Stimulated activated CD4-positive, alpha-beta T cell treated with anti-CD3 and anti-CD28 coated beads, Interleukin-4, amount 100 ng/mL, for 48 hours (primary cell): ENCODE results near the gene CCBE1.
"Not testable (repeated sequence)": the region's sequence is repeated elsewhere in the genome, so short reads cannot be mapped to it uniquely, and the experiment has no call there.

ENCODE experiments used
- DNase-seq, 2 donors: peaks; one replicate each; pipeline ENCODE4 v3.0.0-alpha.2; 2020; ENCODE audit warnings: low read depth in 2 of 2

Gene CCBE1

DNA sequence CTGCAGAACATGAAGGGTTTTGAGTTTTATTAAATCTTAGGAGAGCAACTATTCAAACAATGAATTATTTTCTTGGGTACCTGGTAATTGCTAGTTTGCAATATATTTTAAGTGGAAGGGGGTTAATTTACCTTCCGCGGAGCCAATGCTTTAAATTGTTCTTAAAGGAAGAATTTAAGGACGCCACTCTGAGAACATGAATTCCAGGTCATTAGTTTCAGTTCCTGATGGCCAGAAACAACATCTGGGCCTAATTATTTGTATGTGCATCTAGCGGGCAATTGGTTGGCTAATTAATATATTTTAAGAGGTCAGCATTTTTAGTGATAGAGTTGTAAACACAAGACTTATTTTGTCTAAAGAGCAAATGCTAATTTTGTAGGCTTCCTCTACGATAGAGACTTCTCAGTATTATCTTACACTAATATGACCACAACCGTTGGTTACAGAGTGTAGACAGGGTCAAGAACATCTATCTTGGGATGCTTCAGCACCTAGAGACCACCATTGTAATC lies 40.8 kb downstream of the CCBE1 start:
- no peak for DNase-seq

DNA sequence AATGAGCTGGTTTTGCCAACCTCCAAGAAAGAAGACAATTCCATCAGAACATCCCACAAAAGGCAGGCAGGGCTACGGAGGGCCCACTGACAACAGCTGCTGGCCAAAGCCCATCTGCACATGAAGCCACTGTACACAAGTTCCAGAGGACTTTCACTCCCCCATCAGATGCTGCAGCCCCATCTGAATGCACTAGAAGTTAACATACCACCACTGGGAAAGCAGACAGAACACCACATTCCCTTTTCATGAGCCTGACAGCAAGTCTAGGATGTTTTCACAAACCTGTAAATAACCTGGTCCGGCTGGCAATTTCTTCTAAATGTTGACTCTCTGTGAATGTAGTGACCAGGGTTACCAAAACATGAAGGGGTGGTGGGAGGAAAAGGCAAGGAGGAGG lies 41.5 kb downstream of the CCBE1 start:
- no peak for DNase-seq

DNA sequence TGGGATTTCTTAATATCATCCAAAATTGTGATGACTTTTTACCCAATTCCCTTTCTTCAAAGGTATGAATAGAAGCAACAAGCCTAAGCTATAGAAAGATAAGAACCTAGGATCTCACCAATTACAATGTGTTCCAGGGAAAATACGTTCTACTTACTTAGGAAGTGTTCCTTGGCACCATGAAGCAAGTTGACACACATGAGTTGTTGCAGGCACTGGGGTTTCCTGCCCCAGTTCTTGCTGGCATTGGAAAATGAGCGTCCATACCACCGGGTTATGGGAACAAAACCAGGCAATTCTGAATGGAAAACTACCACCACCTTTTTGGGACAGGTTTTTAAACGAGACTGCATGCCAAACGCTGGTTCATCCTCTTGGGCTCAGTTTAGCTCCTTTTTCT lies 46.2 kb downstream of the CCBE1 start:
- DNase-seq = no peak

DNA sequence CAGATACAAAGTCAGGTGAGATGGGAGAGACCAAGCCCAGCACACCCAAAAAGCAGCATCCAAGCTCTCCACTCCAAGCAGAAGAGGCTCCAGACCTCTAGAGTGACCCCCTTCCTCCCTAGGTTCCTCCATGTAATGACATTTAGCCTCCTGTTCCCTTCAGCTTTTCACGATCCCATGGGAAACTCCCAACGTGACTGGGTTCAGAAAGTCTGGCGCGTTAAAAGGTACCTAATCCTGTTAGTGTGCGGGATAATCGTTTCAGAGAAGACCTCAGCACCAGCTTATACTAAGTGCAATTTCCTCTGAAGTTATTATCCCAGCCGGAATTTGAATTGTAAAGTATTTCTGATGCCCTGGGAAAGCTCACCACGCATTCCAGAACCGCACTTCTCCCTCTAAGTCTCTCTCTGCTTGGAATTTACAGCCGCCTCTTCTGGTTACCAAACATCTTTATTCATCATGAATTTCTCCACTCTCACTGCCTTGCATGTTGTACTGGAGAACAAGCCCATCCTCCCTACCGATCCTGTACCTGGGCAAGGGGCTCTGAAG lies 46.9 kb downstream of the CCBE1 start:
- no peak for DNase-seq

DNA sequence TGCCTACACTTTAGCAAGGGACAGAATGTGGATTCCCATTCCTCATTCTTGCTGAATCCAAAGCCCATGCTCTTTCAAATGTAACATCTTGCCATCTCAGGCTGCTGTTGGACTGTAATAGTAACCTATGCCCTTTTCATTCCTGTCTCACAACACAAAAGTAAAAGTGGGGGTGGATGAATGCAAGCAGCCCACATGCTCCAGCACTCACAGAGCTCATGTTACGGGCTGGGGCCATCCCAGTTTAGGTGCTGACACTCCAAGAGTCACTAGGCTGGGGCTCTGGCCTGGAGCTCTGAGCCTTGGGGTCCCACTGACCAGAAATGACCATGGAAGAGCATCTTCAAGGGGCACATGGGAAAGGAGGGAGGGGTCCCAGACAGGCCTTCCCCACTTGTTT lies 47.6 kb downstream of the CCBE1 start:
- no peak for DNase-seq

DNA sequence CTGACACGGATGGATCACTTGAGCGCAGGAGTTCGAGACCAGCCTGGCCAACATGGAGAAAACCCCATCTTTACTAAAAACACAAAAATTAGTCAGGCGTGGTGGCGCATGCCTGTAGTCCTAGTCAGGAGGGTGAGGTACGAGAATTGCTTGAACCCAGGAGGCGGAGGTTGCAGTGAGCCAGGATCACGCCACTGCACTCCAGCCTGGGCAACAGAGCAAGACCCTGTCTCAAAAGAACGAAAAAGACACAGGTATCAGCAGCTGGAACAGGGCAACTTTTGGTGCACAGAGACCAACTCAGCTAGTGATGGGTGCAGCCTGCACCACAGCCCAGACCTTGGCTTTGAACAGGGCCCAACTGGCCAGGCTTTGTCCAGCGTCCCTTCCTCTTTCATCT lies 48.8 kb downstream of the CCBE1 start:
- DNase-seq = not testable (repeated sequence)

DNA sequence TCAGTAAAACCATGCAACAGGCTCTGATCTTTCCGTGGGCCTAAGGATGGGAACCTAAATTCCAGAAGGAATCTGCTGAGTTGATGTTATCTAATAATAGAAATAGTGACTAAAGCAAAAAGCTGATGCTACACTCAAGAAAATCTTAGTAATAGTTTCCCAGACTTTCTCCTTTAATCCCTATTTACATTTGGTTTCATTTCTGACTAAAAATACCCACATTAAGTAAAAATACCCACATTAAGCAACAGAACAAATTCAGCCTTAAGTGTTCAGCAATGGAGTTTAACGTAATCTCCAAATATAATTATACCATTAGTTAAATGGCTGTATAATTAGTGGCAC lies 50.3 kb downstream of the CCBE1 start:
- no peak for DNase-seq

DNA sequence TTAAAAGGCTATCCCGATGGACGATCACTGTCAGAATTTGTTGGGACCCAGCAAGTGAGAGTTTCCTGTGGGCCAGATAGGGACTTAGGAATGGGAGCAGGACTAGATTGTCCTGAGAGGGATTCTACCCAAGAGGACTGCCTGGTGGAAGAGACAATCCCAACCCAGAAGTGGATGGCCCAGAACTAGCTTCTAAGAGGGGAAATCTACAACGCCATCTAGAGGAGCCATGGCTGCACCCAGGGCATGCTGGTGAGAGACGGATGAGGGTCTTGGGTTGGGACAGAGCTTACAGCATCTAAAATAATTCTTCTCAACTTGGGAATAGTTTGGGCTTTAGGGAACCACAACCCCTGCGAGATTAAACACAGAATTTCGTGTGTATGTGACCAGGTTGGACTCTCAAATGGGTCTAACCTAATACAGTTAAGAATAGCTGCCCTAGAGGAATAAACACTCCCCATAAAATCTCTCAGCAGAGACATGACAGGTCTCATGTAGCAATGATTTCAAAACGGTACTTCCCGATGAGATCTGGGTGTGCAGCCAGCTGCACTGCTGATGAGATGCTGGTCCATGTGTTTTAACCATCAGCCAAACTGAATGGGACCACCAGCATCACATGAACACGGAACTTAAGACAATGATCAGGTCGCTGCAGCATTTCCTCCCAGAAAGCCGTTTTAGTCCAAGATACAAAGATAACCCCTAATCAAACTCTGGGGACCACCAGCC lies 50.8 kb downstream of the CCBE1 start:
- DNase-seq = no peak

DNA sequence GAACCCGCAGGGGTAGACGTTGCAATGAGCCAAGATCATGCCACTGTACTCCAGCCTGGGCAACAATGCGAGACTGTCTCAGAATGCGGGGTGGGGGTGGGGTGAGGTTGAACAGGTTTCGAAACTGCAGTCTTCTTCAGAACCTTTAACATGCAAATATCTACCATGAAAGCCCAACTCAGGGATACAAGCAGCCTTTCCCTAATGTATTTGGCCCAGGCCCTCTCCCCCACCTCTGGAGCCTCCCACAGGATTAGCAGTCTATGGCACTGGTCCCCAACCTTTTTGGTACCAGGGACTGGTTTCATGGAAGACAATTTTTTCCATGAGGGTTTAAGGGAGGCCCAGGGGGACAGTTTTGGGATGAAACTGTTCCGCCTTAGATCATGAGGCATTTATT lies 53.5 kb downstream of the CCBE1 start:
- DNase-seq = no peak

DNA sequence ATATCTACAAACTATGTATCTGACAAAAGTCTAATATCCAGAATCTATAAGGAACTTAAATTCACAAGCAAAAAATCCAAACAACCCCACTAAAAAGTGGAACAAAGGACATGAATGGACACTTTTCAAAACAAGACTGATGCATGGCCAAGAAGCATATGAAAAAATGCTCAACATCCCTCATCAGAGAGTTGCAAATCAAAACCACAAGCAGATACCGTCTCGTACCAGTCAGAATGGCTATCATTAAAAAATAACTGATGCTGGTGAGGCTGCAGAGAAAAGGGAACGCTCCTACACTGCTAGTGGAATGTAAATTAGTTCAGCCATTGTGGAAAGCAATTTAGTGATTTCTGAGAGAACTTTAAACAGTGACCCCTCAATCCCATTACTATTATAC lies 56.5 kb downstream of the CCBE1 start:
- DNase-seq = no peak

DNA sequence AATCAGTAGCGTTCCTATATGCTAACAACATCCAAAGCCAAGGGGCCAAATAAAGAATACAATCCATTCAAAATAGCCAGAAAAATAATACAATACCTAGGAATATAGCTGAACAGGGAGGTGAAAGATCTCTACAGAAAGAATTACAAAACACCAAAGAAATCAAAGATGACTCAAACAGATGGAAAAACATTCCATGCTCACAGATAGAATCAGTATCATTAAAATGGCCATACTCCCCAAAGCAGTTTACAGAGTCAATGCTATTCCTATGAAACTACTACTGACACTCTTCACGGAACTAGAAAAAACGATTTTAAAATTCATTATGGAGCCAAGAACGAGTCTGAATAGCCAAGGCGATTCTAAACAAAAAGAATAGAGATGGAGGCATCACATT lies 57.4 kb downstream of the CCBE1 start:
- no peak for DNase-seq

DNA sequence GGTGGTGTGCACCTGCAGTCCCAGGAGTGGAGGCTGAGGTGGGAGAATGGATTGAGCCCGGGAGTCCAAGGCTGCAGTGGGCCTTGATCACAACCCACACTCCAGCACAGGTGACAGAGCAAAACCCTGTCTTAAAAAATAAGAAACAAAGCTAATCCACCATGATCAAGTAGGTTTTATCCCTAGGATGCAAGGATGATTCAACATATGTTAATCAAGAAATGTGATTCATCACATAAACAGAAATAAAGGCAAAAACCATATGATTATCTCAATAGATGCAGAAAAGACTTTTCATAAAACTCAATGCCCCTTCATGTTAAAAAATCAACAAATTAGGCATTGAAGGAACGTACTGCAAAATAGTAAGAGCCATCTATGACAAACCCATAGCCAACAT lies 58.1 kb downstream of the CCBE1 start:
- no peak for DNase-seq

DNA sequence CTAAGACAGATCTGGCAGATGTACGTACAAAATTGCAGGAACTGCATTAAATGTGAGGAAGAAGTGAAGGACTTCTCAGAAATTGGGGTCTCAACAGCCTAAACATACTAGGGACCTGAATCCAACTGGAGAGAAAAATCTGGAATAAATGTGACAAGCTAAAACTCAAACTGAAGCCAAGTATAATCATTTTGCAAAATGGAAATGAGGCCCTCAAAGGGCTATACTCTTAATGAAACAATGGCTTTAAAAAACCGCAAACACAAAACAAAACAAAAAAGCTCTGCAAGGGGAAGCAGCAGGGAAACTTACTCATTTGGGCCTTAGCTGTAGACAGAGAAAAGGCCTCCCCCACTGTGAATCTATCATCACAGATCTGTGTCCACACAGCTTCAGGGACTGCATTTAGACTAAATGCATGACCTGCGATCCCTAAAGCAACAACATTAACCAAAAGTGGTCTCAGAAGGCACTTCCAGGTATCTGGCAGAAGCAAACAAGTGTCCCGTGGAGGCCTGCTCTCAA lies 63.2 kb downstream of the CCBE1 start:
- no peak for DNase-seq

DNA sequence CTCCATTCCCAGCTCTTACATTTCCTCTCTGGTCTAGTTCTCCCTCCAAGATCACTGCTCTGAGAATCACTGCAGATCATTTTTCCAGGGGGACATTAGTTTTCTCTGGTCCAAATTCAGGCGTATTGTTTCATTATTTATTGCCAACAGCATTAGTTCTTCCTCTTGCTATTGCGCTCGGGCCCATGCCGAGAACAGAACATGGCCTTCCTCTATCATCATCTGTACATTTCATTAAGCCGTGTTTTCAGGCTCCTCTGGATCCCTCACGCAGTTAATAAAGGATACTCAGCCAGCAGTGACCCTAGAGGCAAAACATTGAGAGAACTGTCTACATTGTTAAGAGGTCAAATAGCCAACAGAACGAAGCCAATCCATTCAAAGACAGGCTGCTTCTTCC lies 63.9 kb downstream of the CCBE1 start:
- DNase-seq = no peak

DNA sequence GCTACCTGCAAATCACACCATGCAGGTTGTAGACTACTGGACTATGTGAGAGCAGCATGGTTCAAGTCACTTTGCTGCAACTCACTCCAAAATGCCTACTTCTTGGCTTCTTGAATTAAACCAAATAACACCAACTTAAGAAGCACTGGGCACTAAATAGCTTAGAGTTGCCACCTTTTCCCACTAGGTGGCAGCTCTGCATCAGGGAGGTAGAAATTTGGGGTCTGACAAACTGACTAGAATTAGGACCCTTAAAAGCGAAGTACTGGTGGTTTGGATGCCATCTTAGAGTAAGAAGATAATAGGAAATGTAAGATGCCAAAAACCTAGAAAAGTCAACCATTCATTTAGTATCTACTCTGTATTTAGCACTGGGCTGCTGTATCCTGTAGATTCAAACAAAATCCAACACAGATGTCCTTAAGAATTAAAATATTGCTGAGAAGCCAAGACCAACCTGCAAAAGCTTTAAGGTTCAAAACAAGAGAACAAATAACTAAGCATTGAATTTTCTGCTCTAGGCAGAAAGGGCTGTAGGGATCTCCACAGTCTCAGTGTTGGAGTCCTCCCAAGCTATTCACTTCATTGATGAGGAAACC lies 65.5 kb downstream of the CCBE1 start:
- DNase-seq = no peak

DNA sequence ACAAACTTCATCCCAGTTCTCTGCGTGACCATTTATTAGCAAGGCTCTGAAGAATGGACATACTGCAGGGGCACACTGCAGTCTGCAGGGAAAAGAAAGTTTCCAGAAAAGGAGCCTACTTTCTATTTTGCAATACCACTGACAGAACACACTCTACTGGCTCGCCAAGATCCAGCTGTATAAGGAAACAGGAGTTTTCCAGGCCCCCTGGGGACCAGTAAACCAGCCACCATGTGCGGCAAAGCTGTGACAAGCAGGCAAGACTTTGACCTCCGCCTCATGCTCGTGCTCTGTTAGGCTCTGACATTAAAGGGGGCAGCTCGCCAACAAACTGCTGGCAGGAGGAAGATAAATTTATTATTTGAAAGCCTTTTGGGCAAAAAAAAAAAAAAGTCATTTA lies 67.3 kb downstream of the CCBE1 start:
- no peak for DNase-seq

DNA sequence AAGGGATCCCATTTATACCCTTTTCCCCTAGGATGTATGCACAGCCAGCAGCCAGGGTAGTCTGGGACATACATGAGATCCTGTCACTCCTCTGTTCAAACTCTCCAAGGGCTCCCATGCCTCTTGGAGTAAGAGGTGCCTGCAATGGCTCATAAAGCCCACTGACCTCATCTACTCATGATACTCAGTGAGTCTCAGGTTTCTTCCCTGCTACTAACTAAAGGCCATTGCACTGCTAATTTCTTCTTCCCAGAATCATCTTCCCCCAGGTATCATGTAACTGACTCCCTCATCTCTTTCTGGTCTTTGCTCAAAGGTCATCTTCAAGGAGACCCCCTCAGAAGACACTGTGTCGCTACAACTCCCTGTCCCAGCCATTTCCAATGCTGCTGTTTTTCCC lies 68.2 kb downstream of the CCBE1 start:
- no peak for DNase-seq

DNA sequence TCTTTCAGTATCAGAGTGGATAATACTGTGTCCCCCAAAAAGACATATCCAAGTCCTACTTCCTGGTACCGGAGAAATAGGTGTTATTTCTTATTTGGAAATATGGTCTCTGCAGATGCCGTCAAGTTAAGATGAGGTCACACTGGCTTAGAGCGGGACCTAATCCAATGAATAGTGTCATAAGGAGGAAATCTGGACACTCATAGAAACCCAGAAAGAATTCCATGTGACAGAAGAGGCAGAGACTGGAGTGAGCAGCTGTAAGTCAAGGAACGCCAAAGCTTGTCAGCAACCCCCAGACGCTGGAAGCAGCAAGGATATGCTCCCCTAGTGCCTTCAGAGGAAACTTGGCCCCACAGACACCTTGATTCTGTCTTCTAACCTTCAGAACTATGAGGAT lies 69.8 kb downstream of the CCBE1 start:
- DNase-seq = no peak

DNA sequence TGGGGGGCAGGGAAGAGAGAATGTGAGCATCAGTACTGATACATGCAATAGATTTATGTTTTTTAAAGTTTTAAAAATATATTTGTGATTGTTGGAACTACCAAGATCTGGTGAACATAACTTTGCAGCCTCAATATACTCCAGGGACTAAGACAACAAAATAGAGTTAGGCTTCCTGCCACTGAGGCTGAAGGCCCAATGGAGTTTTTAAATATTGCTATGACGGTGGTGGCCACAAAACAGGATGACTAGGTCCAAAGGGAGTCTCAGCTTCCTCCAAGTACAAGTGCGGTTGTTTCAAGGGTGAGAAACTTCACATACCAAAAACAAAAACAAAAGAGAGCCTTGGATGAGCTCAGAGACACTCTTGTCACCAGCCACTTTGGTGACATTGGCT lies 72.9 kb downstream of the CCBE1 start:
- no peak for DNase-seq

DNA sequence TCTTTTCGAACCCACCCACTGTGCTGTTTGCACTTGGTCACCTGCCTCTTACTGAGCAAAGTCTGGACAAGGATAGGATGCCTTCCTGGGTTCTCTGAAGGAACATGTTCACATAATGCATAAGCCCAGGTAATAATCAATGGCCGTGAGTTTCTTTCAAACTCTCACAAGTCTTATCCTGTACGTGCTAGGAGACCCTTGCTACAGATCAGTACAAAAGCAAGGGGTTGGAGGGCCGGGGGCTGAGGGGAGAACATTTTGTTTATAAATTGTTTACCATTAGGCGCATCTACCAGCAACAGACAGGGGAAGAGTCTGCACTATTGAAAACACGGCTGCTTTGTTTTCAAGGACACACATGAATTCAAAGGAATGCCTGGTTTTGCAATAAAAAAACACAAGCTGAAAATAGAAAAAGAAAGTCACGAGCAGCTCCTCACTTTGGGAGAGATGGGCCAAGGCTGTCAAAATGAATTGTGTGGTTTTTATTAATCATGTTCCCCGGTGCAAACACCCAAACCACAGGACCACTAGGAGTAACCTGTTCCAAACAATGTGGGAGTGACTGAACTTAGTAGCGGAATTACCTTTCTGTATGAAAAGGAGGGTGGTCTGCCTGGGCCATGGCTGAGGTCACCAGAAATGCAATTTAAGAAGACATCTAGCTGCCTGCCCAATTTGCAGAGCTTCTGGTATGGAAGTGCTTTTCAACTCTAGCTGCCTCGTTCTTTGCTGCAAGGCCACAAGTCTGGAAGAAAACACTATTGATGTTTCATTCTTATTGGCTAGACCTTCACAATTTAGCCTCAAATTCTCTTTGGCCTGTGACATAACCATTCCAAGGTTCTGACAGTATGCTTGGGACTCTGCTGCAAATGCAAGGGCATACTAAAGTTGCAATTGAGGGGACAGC lies 73.5 kb downstream of the CCBE1 start:
- no peak for DNase-seq

DNA sequence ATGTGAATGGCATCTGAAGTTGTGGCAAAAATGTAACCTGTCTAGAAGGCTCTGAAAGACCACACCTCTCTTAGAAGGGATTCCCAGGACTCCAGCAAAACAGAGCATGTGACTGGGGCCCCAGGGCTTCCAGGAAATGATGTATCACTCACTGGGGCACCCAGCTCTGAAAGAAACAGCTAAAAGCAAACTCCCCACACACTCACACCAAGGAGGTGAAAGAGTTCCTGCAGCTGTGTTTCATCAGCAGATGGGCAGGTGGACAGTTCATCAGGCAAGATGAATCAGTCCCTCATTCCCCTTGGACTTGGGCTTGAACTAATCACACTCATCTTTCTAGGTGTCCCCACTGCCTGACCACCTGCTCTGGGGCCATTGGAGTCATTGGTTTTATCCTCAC lies 76.2 kb downstream of the CCBE1 start:
- DNase-seq = no peak

DNA sequence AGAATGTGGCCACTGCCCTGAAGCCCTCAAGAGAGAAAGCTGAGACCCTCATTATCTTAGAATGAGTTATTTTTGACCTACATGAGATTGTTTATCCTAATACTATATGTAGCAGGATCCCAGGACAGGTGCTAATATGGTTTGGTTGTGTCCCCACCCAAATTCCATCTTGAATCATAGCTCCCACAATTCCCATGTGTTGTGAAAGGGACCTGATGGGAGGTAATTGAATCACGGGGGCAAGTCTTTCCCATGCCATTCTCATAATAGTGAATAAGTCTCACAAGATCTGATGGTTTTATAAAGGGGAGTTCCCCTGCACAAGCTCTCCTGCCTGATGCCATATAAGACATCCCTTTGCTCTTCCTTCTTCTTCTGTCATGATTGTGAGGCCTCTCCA lies 76.8 kb downstream of the CCBE1 start:
- DNase-seq = no peak
